RKO (cell line): Measurements from ENCODE around the gene COL27A1.

ENCODE experiments used
- DNase-seq: peaks from one replicate; pipeline ENCODE4 v3.0.0-alpha.2; 2016; ENCODE audit warnings: low spot score

The COL27A1 gene

GRCh38 chr9:114273461-114273881 is 118.1 kb downstream of the COL27A1 start:
- DNase-seq: no peak

GRCh38 chr9:114274217-114274616 is 118.9 kb downstream of the COL27A1 start:
- no peak for DNase-seq

GRCh38 chr9:114275246-114276004 is 120.1 kb downstream of the COL27A1 start:
- no peak for DNase-seq

GRCh38 chr9:114276908-114277821 is 121.8 kb downstream of the COL27A1 start:
- DNase-seq: peak; percentile 67

GRCh38 chr9:114278356-114278755 is 123.0 kb downstream of the COL27A1 start:
- no peak for DNase-seq

GRCh38 chr9:114278881-114279570 is 123.7 kb downstream of the COL27A1 start:
- DNase-seq: no peak

GRCh38 chr9:114279693-114280092 is 124.4 kb downstream of the COL27A1 start:
- no peak for DNase-seq

- no peak for DNase-seq
Observed at GRCh38 chr9:114280636-114281472, 125.5 kb downstream of the COL27A1 start.

GRCh38 chr9:114281473-114282103 is 126.3 kb downstream of the COL27A1 start:
- no peak for DNase-seq

GRCh38 chr9:114282104-114282485 is 126.8 kb downstream of the COL27A1 start:
- no peak for DNase-seq

- DNase-seq: no peak
Observed at GRCh38 chr9:114282507-114282906, 127.2 kb downstream of the COL27A1 start.

- DNase-seq: no peak
Observed at GRCh38 chr9:114282926-114283325, 127.6 kb downstream of the COL27A1 start.

GRCh38 chr9:114283551-114284111 is 128.3 kb downstream of the COL27A1 start:
- no peak for DNase-seq

- no peak for DNase-seq
Observed at GRCh38 chr9:114284316-114285060, 129.2 kb downstream of the COL27A1 start.

GRCh38 chr9:114285166-114285867 is 130.0 kb downstream of the COL27A1 start:
- peak; percentile 47 for DNase-seq

GRCh38 chr9:114286146-114286679 is 130.9 kb downstream of the COL27A1 start:
- no peak for DNase-seq

GRCh38 chr9:114287001-114287762 is 131.8 kb downstream of the COL27A1 start:
- no peak for DNase-seq

GRCh38 chr9:114287763-114288192 is 132.4 kb downstream of the COL27A1 start:
- no peak for DNase-seq
